HepG2 (cell line): ENCODE measurements around the gene MYADML2. TPM values are rescaled to one million over a fixed set of nuclear protein-coding genes. Genes with fewer than 3 reads are reported as not detected.

Experiments
- ARID4A ChIP-seq: sonication (generic); formaldehyde crosslinking; IDR thresholded peaks from 2 replicates; pipeline ENCODE4 v1.5.0; 2020; ENCODE audit warnings: mild to moderate bottlenecking, missing genetic modification reagents, borderline replicate concordance
- ATF4 ChIP-seq, 2 experiments: fragments of 450-650 bp in 1 of 2; sonication (generic) in 1 of 2; formaldehyde crosslinking; IDR thresholded peaks; 2 replicates each; pipeline versions ENCODE4 v1.5.0 to v1.8.0; 2020 to 2022; ENCODE audit warnings: mild to moderate bottlenecking in 1 of 2, missing genetic modification reagents in 1 of 2
- CHD2 ChIP-seq: IDR thresholded peaks from 2 replicates; pipeline ENCODE4 v1.6.1; 2011; ENCODE audit warnings: low read depth, low read length, improper control_type of control experiment
- FOXJ3 ChIP-seq: sonication (generic); formaldehyde crosslinking; IDR thresholded peaks from 2 replicates; pipeline ENCODE4 v1.4.0; 2020; ENCODE audit warnings: missing genetic modification reagents, mild to moderate bottlenecking, borderline replicate concordance
- HOXA7 ChIP-seq: sonication (generic); formaldehyde crosslinking; IDR thresholded peaks from 2 replicates; pipeline ENCODE4 v1.8.1; 2022; ENCODE audit warnings: mild to moderate bottlenecking, missing genetic modification reagents, moderate library complexity
- HOXD1 ChIP-seq: sonication (generic); formaldehyde crosslinking; IDR thresholded peaks from 2 replicates; pipeline ENCODE4 v1.5.0; 2020; ENCODE audit warnings: missing genetic modification reagents
- NCOA2 ChIP-seq: sonication (generic); formaldehyde crosslinking; IDR thresholded peaks from 2 replicates; pipeline ENCODE4 v1.8.0; 2022; ENCODE audit warnings: inconsistent platforms
- NRL ChIP-seq: sonication (generic); formaldehyde crosslinking; IDR thresholded peaks from 2 replicates; pipeline ENCODE4 v1.5.0; 2020; ENCODE audit warnings: missing genetic modification reagents, mild to moderate bottlenecking, moderate library complexity, borderline replicate concordance
- PRDM10 ChIP-seq: sonication (generic); formaldehyde crosslinking; IDR thresholded peaks from 2 replicates; pipeline ENCODE4 v1.4.0; 2020; ENCODE audit warnings: low read depth, missing genetic modification reagents
- SNAPC5 ChIP-seq: sonication (generic); formaldehyde crosslinking; IDR thresholded peaks from 2 replicates; pipeline ENCODE4 v1.8.1; 2023; ENCODE audit warnings: mild to moderate bottlenecking, missing genetic modification reagents, borderline replicate concordance
- SRSF4 ChIP-seq: fragments of 200-400 bp; formaldehyde crosslinking; IDR thresholded peaks from one replicate; pipeline ENCODE4 v1.6.1; 2018; ENCODE audit warnings: mild to moderate bottlenecking, low read depth, low read length, moderate library complexity; ENCODE audit not compliant: poor library complexity, severe bottlenecking
- ZNF652 ChIP-seq: IDR thresholded peaks from 2 replicates; pipeline ENCODE4 v1.6.1; 2016; ENCODE audit warnings: low read depth, borderline replicate concordance
- ZNF850 ChIP-seq: sonication (generic); formaldehyde crosslinking; conservative IDR thresholded peaks from 2 replicates; pipeline ENCODE4 v1.9.0; 2021; ENCODE audit warnings: mild to moderate bottlenecking, missing genetic modification reagents
- ZSCAN30 ChIP-seq: sonication (generic); formaldehyde crosslinking; IDR thresholded peaks from 2 replicates; pipeline ENCODE4 v1.5.0; 2020; ENCODE audit warnings: mild to moderate bottlenecking, missing genetic modification reagents
- polyA plus RNA-seq, 8 experiments: library from polyadenylated mRNA; depleted of rRNA in 3 of 8; stranded (reverse) in 7 of 8; unstranded in 1 of 8; fragments of >200 nt; fragmentation: Illumina TruSeq in 4 of 8; extraction: Trizol in 4 of 8; gene quantifications; 2 replicates each; pipeline versions ENCODE4 v1.2.1 to v1.2.3, GENCODE V29; 2011 to 2016; ENCODE audit warnings: low read depth in 4 of 8, missing spikeins in 1 of 8, mixed read lengths in 1 of 8; ENCODE audit not compliant: insufficient read depth in 1 of 8
- total RNA-seq, 5 experiments: library from RNA; depleted of rRNA; stranded (reverse); fragments of >200 nt; fragmentation: Illumina TruSeq; extraction: Trizol; gene quantifications; 2 replicates each; pipeline ENCODE4 v1.2.3, GENCODE V29; 2016; ENCODE audit warnings: low read depth in 1 of 5

The MYADML2 gene
- total and polyA plus RNA-seq, 2 of the 13 experiments (the other 11 are each of a cell fraction or from before 2014, with no cell fraction given), result not detected

GRCh38 chr17:81994593-81995462 lies 47.8 kb upstream of the MYADML2 start (continued):
- 0 out of 2 replicates have a peak, but pooled peaks have one; percentile 21 for TF ChIP-seq SNAPC5
- TF ChIP-seq ZNF850 (CRISPR knock-in tag), result peak; percentile 91; the same call in 1 of the 2 replicates
- no peak for TF ChIP-seq ZNF652 (CRISPR knock-in tag)
- TF ChIP-seq ZSCAN30 (CRISPR knock-in tag), result peak; percentile 21; the same call in 1 of the 2 replicates
- peak in 1 of 2 experiments; percentile 69; a peak in 1 of 4 replicates for TF ChIP-seq ATF4 (CRISPR knock-in tag; IDR thresholded peaks at IDR 0.05)
- peak; percentile 90 for TF ChIP-seq PRDM10
- TF ChIP-seq FOXJ3, result peak; percentile 90; the same call in 1 of the 2 replicates
- peak; percentile 9; the same call in 1 of the 2 replicates for TF ChIP-seq HOXD1 (CRISPR knock-in tag)
- peak; percentile 58 for TF ChIP-seq SRSF4
- no peak for TF ChIP-seq HOXA7 (CRISPR knock-in tag)
- TF ChIP-seq NCOA2 (CRISPR knock-in tag), result peak; percentile 93
- peak; percentile 39; the same call in 1 of the 2 replicates for TF ChIP-seq CHD2
- TF ChIP-seq NRL (CRISPR knock-in tag), result peak; percentile 59; the same call in 1 of the 2 replicates
- TF ChIP-seq ARID4A (CRISPR knock-in tag), result peak; percentile 17; the same call in 1 of the 2 replicates
